ENCODE measurements around the gene COL11A2. TPM values are rescaled to one million over a fixed set of nuclear protein-coding genes. Genes with fewer than 3 reads are reported as not detected.

COL11A2 gene
- polyA plus RNA-seq, 1 donor from 2014 or later, result 9.8 TPM

GRCh38 chr6:33197431-33198048, 5.3 kb upstream of the COL11A2 start:
- TF ChIP-seq MXI1 (conservative IDR thresholded peaks at IDR 0.05; ENCODE audit: poor library complexity, severe bottlenecking) (no peak), SMC3 (conservative IDR thresholded peaks at IDR 0.05; ENCODE audit: poor library complexity) (peak; percentile 69), TAF1 (IDR thresholded peaks at IDR 0.05; ENCODE audit: low read depth) (no peak), EP300 (conservative IDR thresholded peaks at IDR 0.05; ENCODE audit: poor library complexity, severe bottlenecking) (no peak), EZH2 (IDR thresholded peaks at IDR 0.05; ENCODE audit: borderline replicate concordance, insufficient read depth, low read length, poor library complexity, severe bottlenecking) (no peak), CTCF (IDR thresholded peaks at IDR 0.05; ENCODE audit: poor library complexity, severe bottlenecking) (peak; percentile 68), RAD21 (conservative IDR thresholded peaks at IDR 0.05) (peak; percentile 64), POLR2AphosphoS5 (IDR thresholded peaks at IDR 0.05) (no peak), REST (IDR thresholded peaks at IDR 0.05; ENCODE audit: borderline replicate concordance) (no peak)
- Histone ChIP-seq H3K27ac (ENCODE audit: low read length) (no peak overlapping the region), H3K4me2 (ENCODE audit: low read length) (no peak overlapping the region), H3K79me2 (replicated peaks; ENCODE audit: insufficient read depth, low read length) (peaks cover 27% of the 10 kb centered on the region), H3F3A (ENCODE audit: insufficient read depth, low read length, poor library complexity, severe bottlenecking) (no peaks in the 10 kb centered on the region), H3K9me2 (ENCODE audit: insufficient read depth, low read length) (no peaks in the 10 kb centered on the region), H3K9me3 (ENCODE audit: low read length) (no peaks in the 10 kb centered on the region), H2AFZ (ENCODE audit: low read depth, low read length) (no peak overlapping the region), H3K27me3 (ENCODE audit: insufficient read depth, low read depth, low read length) (peaks cover 5% of the 10 kb centered on the region), H3K9ac (ENCODE audit: low read length) (no peak overlapping the region), H3K4me3 (ENCODE audit: low read length) (peak overlapping the region; percentile 92), H3K36me3 (ENCODE audit: insufficient read depth, low read length) (peaks cover 8% of the 10 kb centered on the region), H4K20me1 (ENCODE audit: insufficient read depth) (no peaks in the 10 kb centered on the region)

- no peak overlapping the region for H3K4me2 ChIP-seq (ENCODE audit: low read length)
- H3K27ac ChIP-seq (ENCODE audit: low read length), result no peak overlapping the region
- TF ChIP-seq POLR2AphosphoS5 (IDR thresholded peaks at IDR 0.05) (no peak), RAD21 (conservative IDR thresholded peaks at IDR 0.05) (no peak), EZH2 (IDR thresholded peaks at IDR 0.05; ENCODE audit: borderline replicate concordance, insufficient read depth, low read length, poor library complexity, severe bottlenecking) (no peak), REST (IDR thresholded peaks at IDR 0.05; ENCODE audit: borderline replicate concordance) (no peak), MXI1 (conservative IDR thresholded peaks at IDR 0.05; ENCODE audit: poor library complexity, severe bottlenecking) (no peak), CTCF (IDR thresholded peaks at IDR 0.05; ENCODE audit: poor library complexity, severe bottlenecking) (no peak), SMC3 (conservative IDR thresholded peaks at IDR 0.05; ENCODE audit: poor library complexity) (no peak), EP300 (conservative IDR thresholded peaks at IDR 0.05; ENCODE audit: poor library complexity, severe bottlenecking) (no peak), TAF1 (IDR thresholded peaks at IDR 0.05; ENCODE audit: low read depth) (no peak)
- H3K4me3 ChIP-seq (ENCODE audit: low read length), result no peak overlapping the region
- H3K9ac ChIP-seq (ENCODE audit: low read length), result no peak overlapping the region
- H3K9me3 ChIP-seq (ENCODE audit: low read length), result no peaks in the 10 kb centered on the region
- peaks cover 10% of the 10 kb centered on the region for H3K79me2 ChIP-seq (replicated peaks; ENCODE audit: insufficient read depth, low read length)
- no peaks in the 10 kb centered on the region for H3F3A ChIP-seq (ENCODE audit: insufficient read depth, low read length, poor library complexity, severe bottlenecking)
- H3K9me2 ChIP-seq (ENCODE audit: insufficient read depth, low read length), result no peaks in the 10 kb centered on the region
- H3K27me3 ChIP-seq (ENCODE audit: insufficient read depth, low read depth, low read length), result peaks cover 17% of the 10 kb centered on the region
- H3K36me3 ChIP-seq (ENCODE audit: insufficient read depth, low read length), result peaks cover 8% of the 10 kb centered on the region
- H4K20me1 ChIP-seq (ENCODE audit: insufficient read depth), result no peaks in the 10 kb centered on the region
- H2AFZ ChIP-seq (ENCODE audit: low read depth, low read length), result no peak overlapping the region
These were observed 3.3 kb upstream of the COL11A2 start for GRCh38 chr6:33195304-33196165.
